T-helper 17 cell (primary cell): Measurements from ENCODE around the gene SAMD4A. TPM values are rescaled to one million over a fixed set of nuclear protein-coding genes. Genes with fewer than 3 reads are reported as not detected.

Source experiments
- ATAC-seq: fragments of 150-1000 bp; cut with Tn5 transposase; 2 replicates; pipeline ENCODE4 v1.10.0; 2021; ENCODE audit warnings: mild to moderate bottlenecking, moderate library complexity
- DNase-seq, 3 donors: peaks; one replicate each; pipeline versions ENCODE4 v3.0.0 to v3.0.0-alpha.2; 2020 to 2021
- H3K9me3 ChIP-seq: one replicate; pipeline ENCODE4 v1.7.0; 2013; ENCODE audit warnings: low read length, mild to moderate bottlenecking; ENCODE audit not compliant: control insufficient read depth, poor library complexity, severe bottlenecking
- H3K27ac Mint-ChIP-seq: one replicate; pipeline ENCODE4 v1.8.0; 2022; ENCODE audit warnings: mild to moderate bottlenecking, moderate library complexity, mixed read lengths
- H3K27me3 Mint-ChIP-seq: one replicate; pipeline ENCODE4 v1.8.0; 2022; ENCODE audit warnings: mixed read lengths
- H3K36me3 Mint-ChIP-seq: one replicate; pipeline ENCODE4 v1.8.0; 2022; ENCODE audit warnings: low read depth, mixed read lengths
- H3K4me1 Mint-ChIP-seq: one replicate; pipeline ENCODE4 v1.8.0; 2022; ENCODE audit warnings: mild to moderate bottlenecking, mixed read lengths
- H3K4me3 Mint-ChIP-seq: one replicate; pipeline ENCODE4 v1.8.0; 2022; ENCODE audit warnings: mild to moderate bottlenecking, moderate library complexity, mixed read lengths
- total RNA-seq, 4 donors: library from RNA in 2 of 4; stranded (reverse) in 2 of 4; gene quantifications; one replicate each; pipeline ENCODE4 v1.2.3 and lab custom pipeline; 2022 to 2026

Gene SAMD4A
- total RNA-seq, 2 donors from 2014 or later = 6.5 to 6.9 TPM

- peaks cover 6% of the 10 kb centered on the region for H3K36me3 Mint-ChIP-seq
- ATAC-seq (no peak), DNase-seq (no peak)
- H3K4me3 Mint-ChIP-seq = no peak overlapping the region
- H3K27me3 Mint-ChIP-seq = peaks cover 38% of the 10 kb centered on the region
- H3K9me3 ChIP-seq = no peaks in the 10 kb centered on the region
- peaks cover 7% of the 10 kb centered on the region for H3K4me1 Mint-ChIP-seq
- H3K27ac Mint-ChIP-seq = no peak overlapping the region
These were observed 157.9 kb downstream of the SAMD4A start for GRCh38 chr14:54724676-54725325.

DNA sequence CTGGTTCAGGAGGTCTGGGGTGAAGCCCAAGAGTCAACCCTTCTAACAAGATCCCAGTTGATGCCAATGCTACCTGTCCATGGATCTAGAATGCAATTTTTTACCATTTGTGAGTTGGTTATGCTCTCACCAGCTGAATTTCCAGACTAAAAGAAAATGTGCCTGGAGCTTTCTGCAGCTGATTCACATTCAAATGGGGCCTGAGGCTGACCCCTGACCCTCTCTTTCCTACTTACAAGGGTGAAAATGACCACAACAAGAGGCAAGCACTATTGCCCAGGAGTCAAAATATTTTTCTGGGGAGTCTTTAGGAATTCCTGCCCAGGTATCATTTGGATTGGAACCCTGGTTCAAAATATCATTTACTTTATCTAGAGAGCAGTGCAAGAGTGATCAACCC lies 159.1 kb downstream of the SAMD4A start:
- Mint-ChIP-seq H3K27ac (no peak overlapping the region), H3K4me3 (no peak overlapping the region), H3K36me3 (peaks cover 2% of the 10 kb centered on the region), H3K27me3 (peaks cover 38% of the 10 kb centered on the region), H3K4me1 (peaks cover 9% of the 10 kb centered on the region)
- no peak for DNase-seq
- H3K9me3 ChIP-seq = no peaks in the 10 kb centered on the region
- no peak for ATAC-seq

- no peak for ATAC-seq
- Mint-ChIP-seq H3K27ac (no peak overlapping the region), H3K4me1 (peaks cover 8% of the 10 kb centered on the region), H3K27me3 (peaks cover 32% of the 10 kb centered on the region), H3K4me3 (no peak overlapping the region), H3K36me3 (peaks cover 2% of the 10 kb centered on the region)
- DNase-seq = no peak
- H3K9me3 ChIP-seq = no peaks in the 10 kb centered on the region
These were observed 161.0 kb downstream of the SAMD4A start for GRCh38 chr14:54727929-54728328.

DNA sequence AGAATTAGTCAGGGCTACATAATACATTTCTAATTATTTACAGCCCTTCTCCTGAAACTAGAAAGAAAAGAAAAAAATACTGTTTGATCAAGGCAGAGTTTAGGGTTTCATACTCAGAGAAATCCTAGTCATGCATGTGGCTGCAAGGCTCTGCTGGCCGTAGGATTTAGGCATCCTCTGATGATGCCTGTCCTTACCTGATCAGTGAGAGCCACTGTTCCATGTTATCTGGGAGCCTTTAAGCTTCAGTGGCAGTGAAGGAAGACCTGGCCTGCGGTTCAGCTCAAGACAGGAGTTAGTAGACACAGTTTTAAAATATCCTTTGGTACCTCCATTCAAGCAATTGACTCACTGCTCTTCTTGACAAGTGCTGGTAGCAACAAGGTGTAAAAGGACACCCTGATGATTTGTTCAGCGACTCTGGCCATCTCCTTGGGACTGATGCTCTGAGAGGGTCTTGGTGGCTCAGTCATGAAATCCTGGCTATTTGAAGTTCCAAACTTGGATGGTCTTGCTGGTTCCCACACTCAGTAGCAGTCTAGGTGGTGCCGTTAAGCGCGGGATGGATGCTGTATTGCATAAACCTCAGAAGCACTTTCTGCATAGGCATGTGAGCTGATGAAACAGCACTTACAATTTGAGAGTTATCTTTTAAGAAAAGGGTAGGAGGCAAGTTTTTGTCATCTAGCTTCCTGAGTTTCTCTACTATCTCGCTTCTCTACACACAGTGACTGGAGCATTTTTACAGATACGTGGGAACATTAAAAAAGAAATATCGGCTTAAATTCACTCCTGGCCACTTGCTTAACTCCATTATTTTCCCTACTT lies 162.0 kb downstream of the SAMD4A start:
- peaks cover 2% of the 10 kb centered on the region for H3K36me3 Mint-ChIP-seq
- peak overlapping the region; percentile 16 for H3K27ac Mint-ChIP-seq
- DNase-seq = no peak
- H3K4me3 Mint-ChIP-seq = no peak overlapping the region
- peaks cover 28% of the 10 kb centered on the region for H3K27me3 Mint-ChIP-seq
- H3K4me1 Mint-ChIP-seq = peaks cover 8% of the 10 kb centered on the region
- no peaks in the 10 kb centered on the region for H3K9me3 ChIP-seq
- no peak for ATAC-seq

- H3K4me1 Mint-ChIP-seq = peaks cover 8% of the 10 kb centered on the region
- H3K4me3 Mint-ChIP-seq = peak overlapping the region; percentile 78
- no peak for DNase-seq
- H3K27ac Mint-ChIP-seq = peak overlapping the region; percentile 49
- no peaks in the 10 kb centered on the region for H3K9me3 ChIP-seq
- no peaks in the 10 kb centered on the region for H3K36me3 Mint-ChIP-seq
- peak; percentile 65 for ATAC-seq
- peaks cover 17% of the 10 kb centered on the region for H3K27me3 Mint-ChIP-seq
These were observed 163.4 kb downstream of the SAMD4A start for GRCh38 chr14:54730156-54730961.

- Mint-ChIP-seq H3K4me1 (peaks cover 16% of the 10 kb centered on the region), H3K27me3 (peaks cover 4% of the 10 kb centered on the region), H3K36me3 (no peaks in the 10 kb centered on the region), H3K27ac (peak overlapping the region; percentile 32), H3K4me3 (no peak overlapping the region)
- ATAC-seq (no peak), DNase-seq (no peak)
- H3K9me3 ChIP-seq = no peaks in the 10 kb centered on the region
These were observed 168.0 kb downstream of the SAMD4A start for GRCh38 chr14:54734966-54735365.

DNA sequence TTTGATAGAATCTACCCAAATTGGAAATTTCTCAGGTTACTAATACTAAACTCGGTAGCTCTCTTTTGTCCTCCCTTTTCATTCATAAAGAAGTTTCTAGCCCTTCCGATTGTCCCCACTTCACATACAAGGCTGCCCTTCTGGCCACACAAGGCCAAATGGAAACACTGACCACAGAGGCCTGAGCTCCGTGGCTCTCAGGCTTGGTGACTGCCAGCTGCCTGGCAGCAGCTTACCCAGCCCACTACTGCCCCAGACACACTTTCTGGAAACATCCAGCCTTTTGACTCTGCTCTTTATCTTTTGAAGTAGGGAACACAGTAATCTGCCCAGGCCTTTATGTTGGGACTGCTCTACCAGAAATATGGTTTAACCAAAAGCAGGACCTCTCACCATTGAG lies 168.5 kb downstream of the SAMD4A start:
- no peaks in the 10 kb centered on the region for H3K9me3 ChIP-seq
- DNase-seq = no peak
- Mint-ChIP-seq H3K27ac (peak overlapping the region; percentile 32), H3K27me3 (peaks cover 4% of the 10 kb centered on the region), H3K36me3 (no peaks in the 10 kb centered on the region), H3K4me1 (peaks cover 14% of the 10 kb centered on the region), H3K4me3 (no peak overlapping the region)
- no peak for ATAC-seq

DNA sequence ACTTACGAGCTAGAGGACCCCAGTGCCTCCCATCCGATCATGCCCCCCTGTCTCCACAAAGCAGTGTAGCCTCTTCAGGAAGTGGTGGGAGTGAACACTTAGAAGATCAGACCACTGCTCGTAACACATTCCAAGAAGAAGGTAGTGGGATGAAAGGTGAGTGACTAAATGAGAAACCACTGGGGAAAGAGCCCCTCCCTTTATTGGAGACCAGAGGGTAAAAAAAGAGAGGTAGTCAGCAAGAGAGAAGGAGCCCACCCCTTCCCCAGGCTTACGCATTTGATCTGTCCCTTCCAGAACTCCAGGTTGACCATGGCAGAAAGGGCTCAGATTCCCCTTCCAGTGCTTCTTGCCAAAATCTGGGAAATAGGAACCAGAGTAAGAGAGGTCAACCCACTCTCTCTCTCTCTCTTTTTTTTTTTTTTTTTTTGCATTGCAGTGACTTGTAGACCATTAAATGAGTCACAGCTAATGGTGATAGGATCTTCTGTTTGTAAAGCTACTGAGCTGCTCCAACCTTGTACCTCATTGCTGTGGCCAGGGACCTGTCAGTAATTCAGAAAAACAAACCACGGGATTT lies 170.3 kb downstream of the SAMD4A start:
- H3K4me1 Mint-ChIP-seq = peaks cover 14% of the 10 kb centered on the region
- H3K27me3 Mint-ChIP-seq = peaks cover 4% of the 10 kb centered on the region
- no peak overlapping the region for H3K27ac Mint-ChIP-seq
- H3K4me3 Mint-ChIP-seq = no peak overlapping the region
- H3K9me3 ChIP-seq = no peaks in the 10 kb centered on the region
- ATAC-seq (no peak), DNase-seq (no peak)
- no peaks in the 10 kb centered on the region for H3K36me3 Mint-ChIP-seq

DNA sequence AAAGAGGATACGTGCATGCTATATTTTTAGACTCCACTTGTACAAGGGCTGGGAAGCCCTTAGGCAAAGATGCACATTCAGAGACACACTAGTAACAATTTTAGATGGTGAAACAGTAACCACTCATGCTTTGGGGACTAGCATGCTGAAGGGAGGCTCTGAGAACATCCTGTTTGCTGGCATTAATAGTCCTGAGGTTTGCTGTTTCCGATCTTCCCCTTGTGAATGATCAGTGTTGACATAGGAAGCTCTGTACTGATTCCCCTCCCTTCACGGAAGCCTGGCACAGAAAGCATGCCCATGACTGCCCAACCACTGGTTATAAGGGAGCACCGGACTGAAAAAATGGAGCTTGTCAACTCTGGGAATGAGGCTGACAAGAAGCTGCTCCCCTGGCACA lies 171.1 kb downstream of the SAMD4A start:
- DNase-seq (no peak), ATAC-seq (no peak)
- no peaks in the 10 kb centered on the region for H3K9me3 ChIP-seq
- Mint-ChIP-seq H3K27me3 (peaks cover 4% of the 10 kb centered on the region), H3K4me3 (no peak overlapping the region), H3K4me1 (peaks cover 17% of the 10 kb centered on the region), H3K27ac (no peak overlapping the region), H3K36me3 (no peaks in the 10 kb centered on the region)

DNA sequence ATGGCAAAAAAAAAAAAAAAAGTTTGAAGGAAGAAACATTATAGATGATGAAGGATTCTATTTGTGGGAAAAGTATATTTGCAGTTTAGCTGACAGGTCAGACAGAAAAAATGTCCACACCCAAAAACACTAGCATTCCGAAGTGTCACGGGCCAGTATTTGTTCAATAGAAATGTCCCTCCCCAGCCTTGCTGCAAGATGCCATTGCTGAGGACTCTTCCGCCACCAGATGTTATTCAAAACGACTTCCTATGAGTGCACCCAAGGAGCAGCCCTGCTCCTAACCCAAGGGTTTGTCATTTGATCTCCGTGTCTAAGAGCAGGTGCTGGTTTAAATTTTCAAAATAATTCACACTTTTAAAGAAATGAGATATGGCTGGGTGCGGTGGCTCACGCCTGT lies 172.6 kb downstream of the SAMD4A start:
- peaks cover 4% of the 10 kb centered on the region for H3K27me3 Mint-ChIP-seq
- no peak for DNase-seq
- no peaks in the 10 kb centered on the region for H3K9me3 ChIP-seq
- ATAC-seq = no peak
- no peaks in the 10 kb centered on the region for H3K36me3 Mint-ChIP-seq
- peaks cover 25% of the 10 kb centered on the region for H3K4me1 Mint-ChIP-seq
- no peak overlapping the region for H3K27ac Mint-ChIP-seq
- no peak overlapping the region for H3K4me3 Mint-ChIP-seq

GRCh38 chr14:54742492-54743350 lies 175.8 kb downstream of the SAMD4A start:
- no peak overlapping the region for H3K4me3 Mint-ChIP-seq
- DNase-seq (no peak), ATAC-seq (no peak)
- peaks cover 20% of the 10 kb centered on the region for H3K4me1 Mint-ChIP-seq
- H3K27me3 Mint-ChIP-seq = no peaks in the 10 kb centered on the region
- H3K9me3 ChIP-seq = no peaks in the 10 kb centered on the region
- H3K27ac Mint-ChIP-seq = no peak overlapping the region
- no peaks in the 10 kb centered on the region for H3K36me3 Mint-ChIP-seq

DNA sequence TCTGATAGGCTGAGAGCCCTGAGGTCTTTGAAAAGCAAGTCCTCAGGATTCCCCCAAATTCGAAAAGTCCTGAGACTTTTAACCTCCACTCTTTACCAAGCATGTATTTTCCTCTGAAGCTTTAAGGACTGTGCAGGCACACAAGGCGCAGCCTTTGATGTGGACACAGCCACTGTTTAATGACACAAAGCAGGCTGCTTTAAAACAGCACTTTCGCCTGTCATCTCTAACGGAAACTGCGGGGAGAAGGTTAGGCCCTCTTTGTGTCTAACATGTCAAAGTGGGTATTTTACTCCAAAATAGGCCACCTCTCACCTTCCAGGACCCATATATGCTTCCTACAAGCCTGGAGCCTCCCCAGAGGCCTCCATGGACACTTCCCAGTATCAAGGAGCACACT lies 176.5 kb downstream of the SAMD4A start:
- Mint-ChIP-seq H3K4me3 (no peak overlapping the region), H3K27ac (no peak overlapping the region), H3K36me3 (no peaks in the 10 kb centered on the region), H3K27me3 (no peaks in the 10 kb centered on the region), H3K4me1 (peaks cover 14% of the 10 kb centered on the region)
- no peak for DNase-seq
- no peak for ATAC-seq
- no peaks in the 10 kb centered on the region for H3K9me3 ChIP-seq
